HAP-1 (cell line): ENCODE measurements around the gene CST1.
"Not testable (repeated sequence)": the region's sequence is repeated elsewhere in the genome, so short reads cannot be mapped to it uniquely, and the experiment has no call there.

Experiments
- DNase-seq, 2 experiments: peaks; one replicate each; pipeline ENCODE4 v3.0.0-alpha.2; 2016 to 2020; ENCODE audit warnings: low spot score in 2 of 2
- H3K27me3 ChIP-seq: fragments of 250-450 bp; sonication (Bioruptor Pico); 2 replicates; pipeline ENCODE4 v1.5.1; 2020; ENCODE audit warnings: low read depth, mild to moderate bottlenecking, moderate library complexity
- H3K36me3 ChIP-seq: fragments of 250-450 bp; sonication (Bioruptor Pico); replicated peaks from 2 replicates; pipeline ENCODE4 v1.5.1; 2020; ENCODE audit warnings: mild to moderate bottlenecking
- H3K4me1 ChIP-seq: fragments of 250-450 bp; sonication (Bioruptor Pico); 2 replicates; pipeline ENCODE4 v1.5.1; 2020; ENCODE audit warnings: mild to moderate bottlenecking
- H3K4me3 ChIP-seq: fragments of 250-450 bp; sonication (Bioruptor Pico); 2 replicates; pipeline ENCODE4 v1.5.1; 2020; ENCODE audit warnings: mild to moderate bottlenecking, moderate library complexity
- H3K9me3 ChIP-seq: fragments of 250-450 bp; sonication (Bioruptor Pico); 2 replicates; pipeline ENCODE4 v1.5.1; 2020; ENCODE audit warnings: mild to moderate bottlenecking, moderate library complexity
- in situ Hi-C: fragments of 300-500 bp; cut with MboI; formaldehyde crosslinking; loops from 3 replicates; pipeline ENCODE4 v1.14.3; 2020; ENCODE audit warnings: low sequenced_read_pairs, inconsistent platforms, mixed read lengths

Gene CST1, protein sequence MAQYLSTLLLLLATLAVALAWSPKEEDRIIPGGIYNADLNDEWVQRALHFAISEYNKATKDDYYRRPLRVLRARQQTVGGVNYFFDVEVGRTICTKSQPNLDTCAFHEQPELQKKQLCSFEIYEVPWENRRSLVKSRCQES

GRCh38 chr20:23750786-23751185 is at the start of gene CST1:
Gene CST1, minus strand, starts transcription at chr20:23750935. Its CDS starts 69 bp downstream, at chr20:23750866.
- H3K27me3 ChIP-seq, H3K4me1 ChIP-seq, DNase-seq, H3K36me3 ChIP-seq, H3K4me3 ChIP-seq, in situ Hi-C loops, H3K9me3 ChIP-seq: not testable (repeated sequence)

DNA sequence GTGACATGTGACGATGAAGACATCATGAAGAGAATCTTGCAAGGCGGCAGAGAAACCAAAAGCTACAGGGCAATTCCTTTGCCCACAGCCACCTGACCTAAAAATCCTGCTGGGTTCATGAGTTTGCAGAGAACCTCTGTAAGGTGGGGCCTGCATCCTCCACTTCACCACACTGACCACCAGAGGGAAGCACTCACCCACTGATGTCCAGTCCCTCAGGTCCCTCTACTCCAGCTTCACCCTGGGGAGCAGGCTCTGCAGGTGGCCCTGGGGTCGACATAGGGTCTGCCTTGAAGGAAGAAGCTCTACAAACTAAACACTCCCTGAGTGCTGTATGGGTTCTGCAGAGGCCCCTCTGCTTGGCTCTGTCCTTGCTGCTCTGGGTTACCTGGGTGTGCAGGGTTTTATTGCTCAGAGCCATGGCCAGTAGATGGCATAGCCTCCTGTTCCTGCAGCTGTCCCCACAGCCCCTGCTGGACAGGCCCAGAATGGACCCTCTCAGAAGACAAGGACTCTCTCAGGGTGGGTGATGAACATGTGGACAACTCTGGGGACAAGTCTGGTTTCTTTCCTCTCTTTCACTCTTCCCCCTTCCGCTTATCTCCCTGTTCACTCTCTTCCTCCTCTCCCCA is 48.6 kb upstream of the CST1 start:
- not testable (repeated sequence) for H3K4me1 ChIP-seq, H3K9me3 ChIP-seq, H3K27me3 ChIP-seq, H3K36me3 ChIP-seq, H3K4me3 ChIP-seq
- in situ Hi-C loops = loop anchor here (25.0 kb wide), 2 partner anchors 188 to 1113 kb away; partner anchors contain the start of gene GGTLC1
- DNase-seq = peak; percentile 4 to 69

GRCh38 chr20:23795526-23795925 is 44.8 kb upstream of the CST1 start:
- H3K27me3 ChIP-seq = no peaks in the 10 kb centered on the region
- no peak overlapping the region for H3K4me3 ChIP-seq
- H3K4me1 ChIP-seq = no peaks in the 10 kb centered on the region
- no peaks in the 10 kb centered on the region for H3K36me3 ChIP-seq
- in situ Hi-C loops = loop anchor here (25.0 kb wide), 2 partner anchors 192 to 1117 kb away; partner anchors contain the start of gene GGTLC1
- no peaks in the 10 kb centered on the region for H3K9me3 ChIP-seq
- no peak for DNase-seq

- Histone ChIP-seq H3K4me1 (no peaks in the 10 kb centered on the region), H3K27me3 (no peaks in the 10 kb centered on the region), H3K9me3 (no peaks in the 10 kb centered on the region), H3K4me3 (no peak overlapping the region), H3K36me3 (no peaks in the 10 kb centered on the region)
- in situ Hi-C loops = loop anchor here (25.0 kb wide), 2 partner anchors 192 to 1117 kb away; partner anchors contain the start of gene GGTLC1
- no peak for DNase-seq
Measured at GRCh38 chr20:23794841-23795240, 44.1 kb upstream of the CST1 start.

DNA sequence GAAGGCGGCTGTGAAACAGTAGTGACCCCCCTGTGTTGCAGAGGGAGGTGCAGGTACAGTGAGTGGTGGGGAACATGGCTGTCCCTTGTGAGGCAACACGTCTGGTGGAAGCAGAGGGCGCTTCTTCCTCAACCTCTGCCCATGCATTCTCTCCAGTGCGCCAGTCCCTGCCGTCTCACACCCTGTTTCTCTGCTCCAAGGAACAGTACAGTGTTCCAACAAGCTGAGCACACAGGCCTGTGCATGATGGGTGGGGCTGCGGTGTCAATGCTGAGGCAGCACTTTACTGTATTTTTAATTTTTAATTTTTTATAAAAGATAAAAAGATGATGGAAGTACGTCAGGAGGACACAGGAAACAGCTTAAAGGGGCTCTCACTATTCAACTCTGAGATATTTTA is 43.3 kb upstream of the CST1 start:
- in situ Hi-C loops = loop anchor here (25.0 kb wide), 2 partner anchors 193 to 1118 kb away; partner anchors contain the start of gene GGTLC1

GRCh38 chr20:23783447-23783846 is 32.7 kb upstream of the CST1 start:
- no peak for DNase-seq
- in situ Hi-C loops = loop anchor here (25.0 kb wide), 2 partner anchors 204 to 1129 kb away; partner anchors contain the start of gene GGTLC1
- no peak overlapping the region for H3K4me3 ChIP-seq
- H3K27me3 ChIP-seq = no peaks in the 10 kb centered on the region
- H3K9me3 ChIP-seq = no peaks in the 10 kb centered on the region
- no peaks in the 10 kb centered on the region for H3K4me1 ChIP-seq
- H3K36me3 ChIP-seq = no peaks in the 10 kb centered on the region

More for the DNA sequence above, 43.3 kb upstream of the CST1 start:
- H3K27me3 ChIP-seq = no peaks in the 10 kb centered on the region
- no peaks in the 10 kb centered on the region for H3K9me3 ChIP-seq
- H3K4me1 ChIP-seq = no peaks in the 10 kb centered on the region
- no peak for DNase-seq
- H3K36me3 ChIP-seq = no peaks in the 10 kb centered on the region
- no peak overlapping the region for H3K4me3 ChIP-seq

- H3K4me3 ChIP-seq = no peak overlapping the region
- H3K27me3 ChIP-seq = no peaks in the 10 kb centered on the region
- H3K9me3 ChIP-seq = no peaks in the 10 kb centered on the region
- peak in 1 of 2 experiments; percentile 17 for DNase-seq
- H3K36me3 ChIP-seq = no peaks in the 10 kb centered on the region
- H3K4me1 ChIP-seq = no peaks in the 10 kb centered on the region
- in situ Hi-C loops = loop anchor here (25.0 kb wide), 2 partner anchors 205 to 1130 kb away; partner anchors contain the start of gene GGTLC1
Measured at GRCh38 chr20:23782366-23782983, 31.7 kb upstream of the CST1 start.

- H3K4me1 ChIP-seq, H3K4me3 ChIP-seq, H3K27me3 ChIP-seq, H3K9me3 ChIP-seq, H3K36me3 ChIP-seq, DNase-seq: not testable (repeated sequence)
- in situ Hi-C loops = loop anchor here (25.0 kb wide), 2 partner anchors 209 to 1134 kb away; partner anchors contain the start of gene GGTLC1
Measured at GRCh38 chr20:23778676-23779075, 27.9 kb upstream of the CST1 start.

GRCh38 chr20:23777380-23777779 is 26.6 kb upstream of the CST1 start:
- H3K4me1 ChIP-seq, DNase-seq, H3K4me3 ChIP-seq, H3K36me3 ChIP-seq, H3K27me3 ChIP-seq, H3K9me3 ChIP-seq: not testable (repeated sequence)
- in situ Hi-C loops = loop anchor here (25.0 kb wide), 2 partner anchors 210 to 1135 kb away; partner anchors contain the start of gene GGTLC1

DNA sequence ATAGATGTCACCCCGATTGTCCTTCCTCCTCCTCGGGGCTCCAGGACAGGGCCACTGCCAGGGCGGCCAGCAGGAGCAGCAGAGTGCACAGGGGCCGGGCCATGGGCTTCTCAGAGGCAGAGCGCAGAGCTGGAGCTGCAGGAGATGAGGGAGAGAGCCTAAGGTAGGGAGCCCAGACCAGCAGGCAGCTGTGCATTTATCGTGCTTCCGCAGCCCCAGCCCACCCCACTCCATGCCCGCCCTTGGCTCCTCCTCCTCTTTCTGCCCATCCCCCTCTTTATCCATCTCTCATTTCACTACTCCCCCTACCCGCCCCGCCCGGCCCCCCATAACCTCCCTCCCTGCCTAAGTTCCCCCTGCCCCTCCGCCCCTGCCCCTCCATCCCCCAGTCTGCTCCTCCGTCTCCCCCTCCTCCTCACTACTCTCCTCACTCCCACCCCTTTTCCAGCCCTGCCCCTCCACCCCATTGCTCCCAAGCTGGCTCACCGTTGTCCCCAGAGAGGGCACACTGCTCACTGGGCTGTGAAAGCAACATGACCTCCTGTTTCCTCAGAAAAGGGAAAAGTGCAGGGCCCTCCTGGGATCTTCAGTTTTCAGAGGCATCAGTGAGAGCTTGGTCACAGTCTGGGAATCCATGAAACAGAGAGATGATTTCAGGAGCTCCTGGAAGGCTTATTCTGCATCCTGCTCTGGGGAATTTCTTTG is 25.5 kb upstream of the CST1 start:
- H3K4me1 ChIP-seq = no peaks in the 10 kb centered on the region

DNA sequence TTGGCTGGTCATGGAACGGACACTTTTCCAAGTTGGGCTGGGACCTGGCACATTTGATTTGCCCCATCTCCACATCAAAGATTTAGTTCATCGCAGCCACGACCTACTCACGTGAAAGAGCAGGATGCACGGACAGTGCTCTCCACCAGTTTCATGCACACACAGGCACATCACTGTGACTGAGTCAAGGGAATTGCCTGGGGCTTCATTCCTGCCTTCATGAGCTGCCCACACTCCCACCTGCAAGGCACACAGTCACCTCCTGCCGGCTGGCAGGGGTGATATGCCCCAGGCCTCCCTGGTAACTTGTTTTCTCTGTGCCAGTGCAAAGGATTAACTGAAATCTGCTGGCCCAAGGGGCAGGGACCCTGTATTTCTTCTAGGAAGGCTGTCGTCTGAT is 23.3 kb upstream of the CST1 start:
- Histone ChIP-seq H3K4me1 (no peaks in the 10 kb centered on the region), H3K36me3 (no peaks in the 10 kb centered on the region), H3K9me3 (no peaks in the 10 kb centered on the region), H3K27me3 (no peaks in the 10 kb centered on the region), H3K4me3 (no peak overlapping the region)
- DNase-seq = no peak
- in situ Hi-C loops = no loop called here

More for the DNA sequence above, 25.5 kb upstream of the CST1 start:
- no peaks in the 10 kb centered on the region for H3K27me3 ChIP-seq
- no peak for DNase-seq
- in situ Hi-C loops = loop anchor here (25.0 kb wide), 2 partner anchors 211 to 1136 kb away; partner anchors contain the start of gene GGTLC1
- H3K9me3 ChIP-seq = no peaks in the 10 kb centered on the region
- no peak overlapping the region for H3K4me3 ChIP-seq
- H3K36me3 ChIP-seq = no peaks in the 10 kb centered on the region

- H3K4me1 ChIP-seq = no peaks in the 10 kb centered on the region
- no peaks in the 10 kb centered on the region for H3K9me3 ChIP-seq
- no peaks in the 10 kb centered on the region for H3K27me3 ChIP-seq
- DNase-seq = no peak
- in situ Hi-C loops = no loop called here
- no peak overlapping the region for H3K4me3 ChIP-seq
- H3K36me3 ChIP-seq = no peaks in the 10 kb centered on the region
Measured at GRCh38 chr20:23773579-23773978, 22.8 kb upstream of the CST1 start.

DNA sequence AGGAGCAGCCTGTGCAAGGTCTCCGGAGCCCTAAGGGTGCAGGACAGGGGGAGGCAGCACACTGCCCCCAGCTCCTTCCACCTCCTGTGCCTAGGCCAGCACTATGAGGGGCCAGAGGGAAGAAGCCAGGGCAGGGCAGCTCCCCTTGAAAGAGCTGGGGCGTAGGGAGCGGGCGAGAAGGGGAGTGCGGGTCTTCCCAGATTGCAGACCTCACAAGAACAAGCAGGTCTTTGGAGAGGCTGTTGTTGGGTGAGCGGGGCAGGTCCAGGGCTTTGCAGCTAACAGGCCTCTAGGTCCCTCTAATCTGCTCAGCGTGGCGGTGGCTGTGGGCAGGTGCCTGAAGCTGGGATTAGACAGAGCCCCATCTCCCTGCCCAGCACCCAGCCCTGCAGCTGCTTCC is 22.4 kb upstream of the CST1 start:
- no peaks in the 10 kb centered on the region for H3K36me3 ChIP-seq
- H3K4me1 ChIP-seq = no peaks in the 10 kb centered on the region
- no peaks in the 10 kb centered on the region for H3K27me3 ChIP-seq
- DNase-seq = no peak
- in situ Hi-C loops = no loop called here
- no peak overlapping the region for H3K4me3 ChIP-seq
- H3K9me3 ChIP-seq = no peaks in the 10 kb centered on the region
